Thyroid gland (tissue), 4 donors: ENCODE measurements around the gene CLEC2L. TPM values are rescaled to one million over a fixed set of nuclear protein-coding genes. Genes with fewer than 3 reads are reported as not detected.

Source experiments
- DNase-seq, 2 donors: peaks; one replicate each; pipeline ENCODE4 v3.0.0-alpha.2; 2019
- H3K27ac ChIP-seq, 3 donors: fragments of 200-600 bp; sonication (generic); 1 replicate in 2 of 3; 2 replicates in 1 of 3; pipeline ENCODE4 v1.5.1; 2016 to 2019; ENCODE audit warnings: mild to moderate bottlenecking in 1 of 3, moderate library complexity in 1 of 3
- H3K27me3 ChIP-seq: fragments of 200-600 bp; sonication (generic); one replicate; pipeline ENCODE4 v1.5.1; 2019
- H3K36me3 ChIP-seq, 2 donors: fragments of 200-600 bp; sonication (generic); one replicate each; pipeline ENCODE4 v1.5.1; 2016 to 2019
- H3K4me1 ChIP-seq, 2 donors: fragments of 200-600 bp; sonication (generic); one replicate each; pipeline ENCODE4 v1.5.1; 2017 to 2019
- H3K4me3 ChIP-seq, 3 donors: fragments of 200-600 bp; sonication (generic); replicated peaks in 1 of 3; 1 replicate in 2 of 3; 2 replicates in 1 of 3; pipeline ENCODE4 v1.5.1; 2016; ENCODE audit warnings: mild to moderate bottlenecking in 1 of 3
- H3K9me3 ChIP-seq: fragments of 200-600 bp; sonication (generic); one replicate; pipeline ENCODE4 v1.5.1; 2017
- CTCF ChIP-seq, 6 experiments: fragments of 200-600 bp in 3 of 6; fragments of 450-650 bp in 3 of 6; sonication (generic) in 3 of 6; IDR thresholded peaks; one replicate each; pipeline ENCODE4 v1.5.1; 2016 to 2019; ENCODE audit warnings: antibody characterized with exemption in 6 of 6, mild to moderate bottlenecking in 2 of 6, inconsistent platforms in 1 of 6, moderate library complexity in 1 of 6
- POLR2A ChIP-seq, 2 donors: fragments of 450-650 bp; IDR thresholded peaks; one replicate each; pipeline ENCODE4 v1.6.1; 2017; ENCODE audit warnings: antibody characterized with exemption in 2 of 2, mild to moderate bottlenecking in 2 of 2, moderate library complexity in 1 of 2
- WGBS, 2 donors: methylation state at CpG; one replicate each; pipeline ENCODE4 v1.1.5; 2017; 5-methylcytosine and 5-hydroxymethylcytosine counted together
- intact Hi-C: fragments of 100-400 bp; cut with DNase I; formaldehyde crosslinking; loops from one replicate; pipeline ENCODE4 v1.15.1; 2023
- total RNA-seq, 4 donors: library from RNA; depleted of rRNA; stranded (reverse); fragments of >200 nt; gene quantifications; one replicate each; pipeline ENCODE4 v1.2.3, GENCODE V29; 2016

Gene CLEC2L
- total RNA-seq, 4 donors from 2014 or later = not detected

- Histone ChIP-seq H3K36me3 (no peaks in the 10 kb centered on the region), H3K4me1 (peaks cover 0 to 6% of the 10 kb centered on the region in 2 donors), H3K27me3 (no peaks in the 10 kb centered on the region), H3K9me3 (no peaks in the 10 kb centered on the region), H3K27ac (no peak overlapping the region), H3K4me3 (no peak overlapping the region)
- DNase-seq = no peak
- WGBS, 2 donors = 93 to 94% methylated on average over 11 of the region's 11 CpGs
- intact Hi-C loops = no loop called here
- TF ChIP-seq POLR2A (IDR thresholded peaks at IDR 0.05) = no peak
- TF ChIP-seq CTCF (IDR thresholded peaks at IDR 0.05) = no peak
Measured at GRCh38 chr7:139560678-139561077, 37.2 kb downstream of the CLEC2L start.

GRCh38 chr7:139562491-139562890 is 39.0 kb downstream of the CLEC2L start:
- Histone ChIP-seq H3K9me3 (no peaks in the 10 kb centered on the region), H3K36me3 (no peaks in the 10 kb centered on the region), H3K27me3 (no peaks in the 10 kb centered on the region), H3K4me3 (no peak overlapping the region), H3K4me1 (peaks cover 0 to 6% of the 10 kb centered on the region in 2 donors), H3K27ac (no peak overlapping the region)
- 90 to 96% methylated on average over 8 to 12 of the region's 12 CpGs for WGBS, 2 donors
- intact Hi-C loops = no loop called here
- TF ChIP-seq CTCF (IDR thresholded peaks at IDR 0.05) = no peak
- no peak for TF ChIP-seq POLR2A (IDR thresholded peaks at IDR 0.05)
- DNase-seq = no peak

DNA sequence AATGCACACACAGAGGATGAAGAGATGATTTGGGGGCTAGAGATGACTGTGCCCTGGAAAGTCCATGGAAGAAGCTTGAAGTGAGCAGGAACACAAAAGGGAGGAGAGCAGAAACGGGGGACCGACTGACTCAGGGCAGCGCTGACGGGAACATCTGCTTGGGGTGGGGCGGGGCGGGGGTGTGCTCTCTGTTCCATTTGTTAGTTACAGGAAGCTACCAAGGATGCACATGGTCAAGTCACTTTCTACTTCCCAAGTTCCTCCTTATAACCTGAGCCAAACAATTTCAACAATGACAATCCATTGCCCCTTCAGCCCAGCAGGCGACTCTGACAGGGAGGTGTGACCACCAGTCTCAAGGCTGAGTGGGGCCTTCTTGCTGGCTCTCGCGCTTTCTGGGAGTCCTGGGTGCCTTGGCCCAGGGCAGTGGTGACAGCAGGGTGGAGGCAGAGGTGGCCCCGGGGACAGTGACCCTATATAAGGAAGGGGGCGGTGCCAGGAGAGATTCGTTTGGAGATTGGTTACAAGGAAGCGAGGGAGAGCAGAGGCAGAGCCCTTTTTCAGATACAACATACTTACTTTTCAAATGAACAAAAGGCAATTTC is 39.6 kb downstream of the CLEC2L start:
- TF ChIP-seq CTCF (IDR thresholded peaks at IDR 0.05) (no peak), POLR2A (IDR thresholded peaks at IDR 0.05) (no peak)
- H3K4me3 ChIP-seq = no peak overlapping the region
- H3K27me3 ChIP-seq = no peaks in the 10 kb centered on the region
- intact Hi-C loops = no loop called here
- H3K36me3 ChIP-seq = no peaks in the 10 kb centered on the region
- no peak for DNase-seq
- H3K4me1 ChIP-seq = peaks cover 0 to 2% of the 10 kb centered on the region in 2 donors
- H3K27ac ChIP-seq = no peak overlapping the region
- 78 to 89% methylated on average over 13 of the region's 13 CpGs for WGBS, 2 donors
- H3K9me3 ChIP-seq = no peaks in the 10 kb centered on the region

GRCh38 chr7:139563856-139564255 is 40.4 kb downstream of the CLEC2L start:
- Histone ChIP-seq H3K4me1 (no peaks in the 10 kb centered on the region), H3K4me3 (no peak overlapping the region), H3K27ac (no peak overlapping the region), H3K9me3 (no peaks in the 10 kb centered on the region), H3K36me3 (no peaks in the 10 kb centered on the region), H3K27me3 (no peaks in the 10 kb centered on the region)
- no peak for TF ChIP-seq CTCF (IDR thresholded peaks at IDR 0.05)
- no peak for TF ChIP-seq POLR2A (IDR thresholded peaks at IDR 0.05)
- intact Hi-C loops = no loop called here
- DNase-seq = no peak
- 95% methylated on average over 5 of the region's 5 CpGs for WGBS, 2 donors

DNA sequence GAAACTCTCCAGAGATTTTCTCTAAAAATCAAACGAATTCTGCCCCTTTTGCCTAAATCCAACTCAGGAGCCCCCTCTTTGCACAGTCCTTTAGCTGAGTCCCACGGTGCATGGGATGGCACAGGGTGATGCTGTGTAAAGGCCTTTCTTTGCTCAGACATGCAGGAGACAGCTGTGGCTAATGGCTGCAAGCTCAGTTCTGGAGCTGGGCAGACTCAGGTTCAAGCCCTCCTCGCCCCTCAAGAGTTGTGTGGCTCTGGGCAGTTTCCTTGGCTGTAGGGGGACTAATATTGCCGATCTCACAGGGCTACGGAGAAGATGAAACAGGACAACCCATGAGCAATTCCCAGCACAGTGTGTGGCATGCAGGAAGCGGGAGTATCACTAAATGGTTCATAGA is 42.6 kb downstream of the CLEC2L start:
- intact Hi-C loops = no loop called here
- Histone ChIP-seq H3K9me3 (no peaks in the 10 kb centered on the region), H3K27me3 (no peaks in the 10 kb centered on the region), H3K4me1 (no peaks in the 10 kb centered on the region), H3K36me3 (no peaks in the 10 kb centered on the region), H3K4me3 (no peak overlapping the region), H3K27ac (no peak overlapping the region)
- 90 to 95% methylated on average over 6 of the region's 6 CpGs for WGBS, 2 donors
- TF ChIP-seq CTCF (IDR thresholded peaks at IDR 0.05) = no peak
- no peak for TF ChIP-seq POLR2A (IDR thresholded peaks at IDR 0.05)
- no peak for DNase-seq
